Stimulated activated CD8-positive, alpha-beta memory T cell treated with anti-CD3 and anti-CD28 coated beads, Interleukin-12 subunit alpha, Interleukin-12 subunit beta, amount 100 ng/mL, for 4 hours (primary cell): ENCODE measurements around the gene PXMP2.

Source experiments
- DNase-seq: peaks from one replicate; pipeline ENCODE4 v3.0.0-alpha.2; 2020; ENCODE audit warnings: low read depth

Gene PXMP2

DNA sequence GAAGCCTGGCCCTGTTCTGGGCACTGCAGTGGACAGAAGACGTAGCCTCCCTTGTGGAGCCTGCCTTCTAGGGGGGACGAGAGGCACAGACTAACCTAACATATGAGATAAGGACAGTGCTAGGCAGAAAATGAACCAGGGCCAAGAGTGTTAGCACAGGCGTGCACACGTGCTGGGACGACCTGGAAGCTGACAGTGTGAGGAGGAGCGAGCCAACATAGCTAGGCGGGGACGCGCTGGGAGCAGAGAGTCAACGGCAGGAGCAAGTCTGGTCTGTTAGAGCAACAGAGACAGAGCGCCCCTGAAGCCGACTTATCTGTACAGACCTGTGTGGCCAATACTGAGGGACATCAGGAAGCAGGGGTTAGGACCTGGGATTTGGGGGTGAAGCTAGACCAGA is 8.0 kb downstream of the PXMP2 start:
- DNase-seq: no peak

DNA sequence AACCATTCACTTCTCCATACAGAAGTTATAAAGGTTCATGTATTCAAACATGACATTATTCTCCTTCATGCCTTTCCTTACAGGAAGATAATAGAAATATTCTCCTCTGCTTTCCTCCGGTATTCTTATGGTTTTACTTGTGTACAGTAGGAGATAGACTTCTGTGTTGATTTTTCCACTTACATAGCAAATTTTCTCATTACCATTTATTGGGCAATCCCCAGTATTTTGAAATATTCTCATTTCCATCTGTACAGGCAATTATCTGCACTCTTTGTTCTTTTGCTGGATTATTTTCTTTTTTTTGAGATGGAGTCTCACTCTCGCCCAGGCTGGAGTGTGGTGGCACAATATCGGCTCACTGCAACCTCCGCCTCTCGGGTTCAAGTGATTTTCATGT is 11.0 kb downstream of the PXMP2 start:
- DNase-seq: no peak

DNA sequence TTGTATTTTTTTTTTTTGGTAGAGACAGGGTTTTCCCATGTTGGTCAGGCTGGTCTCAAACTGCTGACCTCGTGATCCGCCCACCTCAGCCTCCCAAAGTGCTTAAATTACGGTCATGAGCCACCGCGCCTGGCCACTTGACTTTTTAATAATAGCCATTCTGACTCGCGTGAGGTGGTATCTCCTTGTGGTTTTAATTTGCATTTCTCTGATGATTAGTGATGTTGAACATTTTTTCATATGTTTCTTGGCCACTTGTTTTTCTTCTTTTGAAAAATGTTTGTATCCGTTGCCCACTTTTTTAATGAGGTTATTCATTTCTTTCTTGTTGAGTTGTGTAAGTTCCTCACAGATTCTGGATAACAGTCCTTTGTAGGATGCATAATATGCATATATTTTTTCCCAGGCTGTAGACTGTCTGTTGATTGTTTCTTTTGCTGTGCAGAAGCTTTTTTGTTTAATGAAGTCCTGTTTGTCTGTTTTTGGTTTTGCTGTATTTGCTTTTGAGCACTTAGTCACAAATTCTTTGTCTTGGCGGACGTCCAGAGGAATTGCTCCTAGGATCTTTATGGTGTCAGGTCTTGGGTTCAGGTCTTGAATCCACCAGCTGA is 12.9 kb downstream of the PXMP2 start:
- no peak for DNase-seq

DNA sequence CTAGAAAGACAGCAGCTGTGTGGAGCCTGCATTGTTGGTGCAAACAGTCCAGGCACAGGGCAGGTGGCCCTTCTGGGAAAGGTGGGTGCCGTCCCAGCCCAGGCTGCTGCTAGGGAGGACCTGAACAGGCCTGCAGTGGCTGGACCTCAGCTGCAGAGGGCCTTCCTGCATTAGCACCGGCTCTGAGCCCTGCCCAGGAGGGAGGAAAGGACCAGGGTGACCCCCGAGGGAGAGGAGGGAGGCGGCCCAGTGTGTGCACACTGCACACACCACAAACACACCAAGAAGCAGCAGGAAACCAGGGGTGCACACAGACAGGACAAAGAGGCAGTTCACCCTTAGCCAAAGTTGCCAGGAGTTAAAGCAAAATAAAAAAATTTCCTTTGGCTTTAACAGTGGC is 15.3 kb downstream of the PXMP2 start:
- DNase-seq: no peak

DNA sequence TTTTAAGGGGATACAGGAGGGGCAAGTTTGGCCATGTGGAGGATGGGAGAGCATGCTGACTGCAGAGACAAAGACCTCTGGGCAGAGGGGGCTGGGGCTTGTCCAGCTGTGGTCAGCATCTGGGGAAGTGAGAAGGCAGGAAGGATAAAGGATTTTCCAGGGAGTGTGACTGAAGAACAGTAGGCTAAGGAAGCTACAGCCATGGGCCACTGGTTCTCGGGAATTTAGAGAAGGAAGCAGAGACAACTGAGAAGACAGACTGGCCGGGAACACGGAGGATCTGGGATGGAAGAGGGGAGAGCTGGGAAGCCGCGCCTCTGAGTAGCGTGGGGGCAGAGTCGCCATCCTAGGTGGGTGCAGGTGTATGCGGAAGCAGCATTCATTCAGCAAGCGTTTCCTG is 16.3 kb downstream of the PXMP2 start:
- no peak for DNase-seq

DNA sequence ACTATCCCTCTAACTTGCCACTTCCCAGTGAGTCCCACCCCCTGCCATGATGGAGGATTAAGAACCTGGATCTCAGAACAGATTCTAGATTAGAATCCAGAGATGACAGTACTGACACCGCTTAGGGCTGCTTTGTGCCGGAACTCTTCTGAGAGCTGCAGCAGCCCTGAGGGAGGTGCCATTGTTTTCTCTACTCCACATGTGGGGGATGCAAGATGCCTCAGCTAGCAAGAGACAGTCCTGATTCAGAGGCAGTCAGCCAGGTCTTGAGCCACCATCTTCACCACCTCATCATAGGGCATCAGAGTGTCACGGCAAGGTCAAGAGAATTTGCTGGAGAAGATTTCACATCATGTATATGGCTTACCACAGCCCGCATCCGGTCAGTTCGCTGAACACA is 19.9 kb downstream of the PXMP2 start:
- DNase-seq: no peak

DNA sequence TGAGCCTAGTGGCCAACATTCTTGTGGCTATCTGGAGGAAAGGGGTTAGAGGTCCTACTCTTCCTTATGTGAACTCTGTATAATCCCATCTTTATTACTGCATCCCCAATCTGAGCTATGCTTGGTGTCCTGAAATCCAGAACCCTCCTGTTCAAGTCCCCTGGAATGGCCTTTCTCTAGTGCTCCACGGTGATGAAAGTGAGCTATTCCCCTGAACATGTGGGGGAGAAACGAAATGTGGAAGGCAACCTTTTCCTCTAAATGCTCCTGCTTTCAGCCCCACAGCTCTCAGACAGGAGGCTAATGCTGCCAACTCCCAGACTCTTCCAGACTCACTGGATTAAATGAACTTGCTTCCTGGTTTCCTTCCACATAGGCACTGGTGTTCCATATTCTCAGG is 20.8 kb downstream of the PXMP2 start:
- no peak for DNase-seq

DNA sequence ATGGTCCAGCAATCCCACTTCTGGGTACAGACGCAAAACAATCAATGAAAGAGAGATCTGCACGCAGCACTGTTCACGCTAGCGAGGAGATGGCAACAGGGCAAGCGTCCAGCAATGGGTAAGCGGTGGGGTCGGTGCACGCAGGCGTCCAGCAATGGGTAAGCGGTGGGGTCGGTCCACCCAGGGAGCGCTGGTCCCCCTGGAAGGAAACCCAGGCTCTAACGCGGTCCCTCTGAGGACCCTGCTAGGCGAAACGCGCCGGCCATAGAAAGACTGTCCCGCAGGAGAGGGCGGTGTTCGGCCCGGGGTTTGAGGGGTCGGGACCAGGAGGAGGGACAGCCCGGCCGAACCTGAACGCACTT is 22.6 kb downstream of the PXMP2 start:
- no peak for DNase-seq

DNA sequence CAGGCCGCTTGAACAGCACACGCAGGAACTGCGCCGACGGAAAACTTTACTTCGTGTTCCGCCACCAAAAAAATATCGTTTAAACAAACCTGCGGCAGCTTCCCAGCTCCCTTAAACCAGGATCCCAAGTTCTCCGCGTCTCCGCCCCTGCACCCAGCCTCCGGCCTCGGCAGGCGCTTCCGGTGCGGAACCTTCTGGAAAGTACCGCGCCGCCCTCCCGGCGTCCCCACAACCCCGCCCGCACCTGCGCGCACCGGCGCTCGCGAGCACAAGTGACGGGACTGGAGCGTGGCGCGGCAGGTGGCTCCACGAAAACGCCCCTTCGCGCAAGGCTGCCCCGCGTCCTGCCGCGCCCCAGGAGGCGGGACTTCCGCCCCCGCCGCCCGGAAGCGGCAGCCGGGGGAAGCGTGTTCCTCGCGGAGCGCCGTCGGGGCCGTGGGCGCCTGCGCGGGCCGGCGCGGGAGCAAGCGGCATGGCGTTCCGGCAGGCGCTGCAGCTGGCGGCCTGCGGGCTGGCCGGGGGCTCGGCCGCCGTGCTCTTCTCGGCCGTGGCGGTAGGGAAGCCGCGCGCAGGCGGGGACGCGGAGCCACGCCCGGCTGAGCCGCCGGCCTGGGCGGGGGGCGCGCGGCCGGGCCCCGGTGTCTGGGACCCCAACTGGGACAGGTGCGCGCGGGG is 23.2 kb downstream of the PXMP2 start, which contains the start of gene PGAM5:
TSS of gene PGAM5 (plus strand) at position 438 of the 675 bp plus-strand sequence. CDS start at position 473, 35 bp downstream.
- DNase-seq: peak; percentile 86

DNA sequence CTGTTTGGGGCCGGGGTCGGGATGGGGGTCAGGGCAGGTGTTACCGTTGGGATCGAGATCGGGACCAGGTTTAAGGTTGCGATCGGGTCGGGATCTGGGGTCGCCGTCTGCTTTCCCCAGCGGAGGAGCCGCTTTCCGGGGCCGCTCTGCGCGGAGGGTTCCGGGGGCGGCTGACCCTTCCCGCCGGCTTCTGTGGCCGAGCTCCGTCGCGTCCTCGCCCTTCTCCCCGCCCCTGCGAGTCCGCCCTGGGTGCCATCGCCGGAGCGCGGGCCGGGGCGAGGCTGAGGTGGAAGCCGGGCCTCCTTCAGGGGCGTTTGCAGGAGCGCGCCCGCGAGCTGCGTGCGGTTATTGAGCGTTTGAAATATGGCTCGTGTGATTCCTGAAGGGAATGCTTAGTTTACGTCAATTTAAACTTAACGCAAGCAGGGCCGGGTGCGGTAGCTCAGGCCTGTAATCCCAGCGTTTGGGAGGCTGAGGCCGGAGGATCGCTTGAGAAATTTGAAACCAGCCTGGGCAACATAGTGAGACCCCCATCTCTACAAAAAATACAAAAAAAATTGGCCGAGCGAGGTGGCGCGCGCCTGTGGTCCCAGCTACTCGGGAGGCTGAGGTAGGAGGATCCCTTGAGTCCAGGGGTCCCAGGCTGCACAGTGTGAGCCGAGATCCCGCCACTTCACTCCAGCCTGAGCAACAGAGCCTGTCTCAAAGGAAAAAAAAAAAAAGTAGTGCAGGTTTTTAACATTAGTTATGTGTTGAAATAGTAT is 23.9 kb downstream of the PXMP2 start:
- DNase-seq: peak; percentile 15

DNA sequence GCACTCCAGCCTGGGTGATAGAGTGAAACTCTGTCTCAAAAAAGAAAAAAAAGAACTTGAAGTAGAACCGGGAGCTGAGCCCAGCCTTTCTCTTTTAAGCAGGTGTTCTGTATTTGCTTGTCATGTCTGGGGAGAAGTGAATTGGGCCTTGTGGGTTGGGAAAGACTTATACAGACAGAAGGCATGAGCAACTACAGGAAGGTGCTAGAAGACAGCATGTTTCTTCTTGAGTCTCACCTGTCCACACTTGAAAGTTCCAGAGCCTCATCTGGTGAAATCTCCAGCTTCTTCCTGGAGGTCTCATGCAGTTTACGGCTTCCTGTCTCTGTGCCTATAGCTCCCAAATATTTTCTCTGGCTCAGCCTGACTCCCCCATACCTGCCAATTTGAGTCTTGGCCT is 25.7 kb downstream of the PXMP2 start:
- no peak for DNase-seq

DNA sequence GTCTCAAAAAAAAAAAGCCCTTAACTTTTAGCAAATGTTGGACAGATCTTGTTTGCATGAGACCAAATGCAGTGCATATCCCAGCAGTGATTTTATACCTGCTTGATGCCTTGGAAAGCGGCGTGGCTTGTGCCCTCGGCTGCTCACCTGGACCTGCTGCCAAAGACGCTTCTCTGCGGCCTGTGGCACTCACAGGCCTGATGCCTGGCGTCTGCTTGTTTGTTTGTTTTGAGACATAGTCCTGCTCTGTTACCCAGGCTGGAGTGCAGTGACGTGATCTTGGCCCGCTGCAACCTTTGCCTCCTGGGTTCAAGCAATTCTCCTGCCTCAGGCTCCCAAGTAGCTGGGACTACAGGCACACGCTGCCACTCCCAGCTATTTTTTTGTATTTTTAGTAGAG is 28.5 kb downstream of the PXMP2 start:
- no peak for DNase-seq

DNA sequence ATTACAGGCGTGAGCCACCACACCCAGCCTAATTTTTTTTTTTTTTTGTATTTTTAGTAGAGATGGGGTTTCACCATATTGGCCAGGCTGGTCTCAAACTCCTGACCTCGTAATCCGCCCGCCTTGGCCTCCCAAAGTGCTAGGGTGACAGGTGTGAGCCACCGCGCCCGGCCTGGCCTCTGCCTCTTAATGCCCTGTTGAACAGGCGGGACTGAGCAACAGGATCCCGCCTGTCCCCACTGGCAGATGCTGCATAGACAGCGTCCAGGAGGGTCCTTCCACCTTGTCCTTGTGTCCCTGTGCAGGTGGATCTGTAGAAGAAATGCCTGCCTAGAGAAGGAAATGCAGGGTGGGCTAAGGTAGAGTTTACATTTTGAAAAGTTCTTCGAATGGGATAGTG is 29.0 kb downstream of the PXMP2 start:
- no peak for DNase-seq

DNA sequence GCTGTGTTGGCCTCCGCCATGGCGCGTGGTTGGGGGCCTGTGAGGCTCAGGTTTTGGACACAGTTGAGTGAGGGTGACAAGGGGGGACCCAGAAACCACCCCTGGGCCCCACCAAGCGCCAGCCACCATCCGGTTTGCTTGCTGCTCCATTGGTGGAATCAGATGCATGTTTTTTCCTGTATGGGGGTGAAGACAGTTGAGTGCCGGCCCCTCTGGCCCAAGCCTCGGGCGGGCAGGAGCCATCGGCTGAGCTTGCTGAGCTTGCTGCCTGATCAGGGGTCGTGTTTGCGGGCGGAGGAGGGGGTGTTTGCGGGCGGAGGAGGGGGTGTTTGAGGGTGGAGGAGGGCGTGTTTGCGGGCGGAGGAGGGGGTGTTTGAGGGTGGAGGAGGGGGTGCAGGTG is 29.6 kb downstream of the PXMP2 start:
- no peak for DNase-seq

DNA sequence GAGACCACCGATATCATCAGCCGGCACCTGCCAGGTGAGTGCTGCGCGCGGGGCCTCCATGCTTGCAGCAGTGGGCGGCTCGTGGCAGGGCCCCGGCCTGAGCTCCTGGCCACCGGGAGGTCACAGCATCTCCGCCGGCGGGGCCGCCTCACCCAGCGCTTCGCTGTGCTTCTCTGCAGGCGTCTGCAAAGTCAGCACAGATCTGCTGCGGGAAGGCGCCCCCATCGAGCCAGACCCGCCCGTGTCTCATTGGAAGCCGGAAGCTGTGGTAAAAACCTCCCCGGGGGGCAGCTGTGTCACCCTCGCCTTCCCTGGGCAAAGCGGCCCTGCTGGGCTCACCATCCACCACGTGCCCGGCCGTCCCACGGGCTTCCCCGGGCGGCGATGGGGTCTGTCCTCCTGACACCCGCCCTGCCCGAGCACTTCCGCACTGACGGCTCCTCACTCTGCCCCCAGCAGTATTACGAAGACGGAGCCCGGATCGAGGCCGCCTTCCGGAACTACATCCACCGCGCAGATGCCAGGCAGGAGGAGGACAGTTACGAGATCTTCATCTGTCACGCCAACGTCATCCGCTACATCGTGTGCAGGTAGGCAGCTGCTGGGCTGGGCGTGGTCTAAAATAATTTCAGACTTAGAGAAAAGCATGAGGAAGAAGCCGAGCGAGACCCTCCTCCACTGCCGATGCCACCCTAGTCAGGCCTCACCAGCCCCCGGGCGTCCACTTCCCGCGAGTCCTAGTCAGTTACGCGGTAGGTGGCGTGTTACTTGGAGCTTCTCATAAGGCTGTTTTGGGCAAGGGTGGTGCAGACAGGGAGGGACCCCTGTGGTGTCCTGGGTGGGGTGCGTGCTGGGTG is 30.4 kb downstream of the PXMP2 start:
- no peak for DNase-seq

DNA sequence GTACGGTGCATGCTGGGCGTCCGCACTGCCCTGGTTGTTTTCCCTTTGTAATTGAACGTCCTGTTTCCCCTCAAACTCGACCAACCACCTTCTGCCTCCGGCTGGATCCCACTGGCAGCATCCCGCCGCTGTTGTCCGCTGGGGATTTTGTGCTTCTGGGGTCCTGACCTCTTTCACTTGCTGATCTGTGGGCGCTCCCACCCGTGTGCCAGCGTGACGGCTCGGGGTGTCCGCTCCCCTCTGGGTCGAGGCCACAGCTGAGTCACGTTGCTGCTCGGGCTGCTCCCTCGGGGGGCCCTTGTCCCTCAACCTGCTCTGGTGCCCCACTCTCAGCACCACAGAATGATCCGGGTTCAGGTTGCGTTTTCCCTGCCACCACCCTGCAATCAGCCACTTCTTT is 31.3 kb downstream of the PXMP2 start:
- DNase-seq: no peak

DNA sequence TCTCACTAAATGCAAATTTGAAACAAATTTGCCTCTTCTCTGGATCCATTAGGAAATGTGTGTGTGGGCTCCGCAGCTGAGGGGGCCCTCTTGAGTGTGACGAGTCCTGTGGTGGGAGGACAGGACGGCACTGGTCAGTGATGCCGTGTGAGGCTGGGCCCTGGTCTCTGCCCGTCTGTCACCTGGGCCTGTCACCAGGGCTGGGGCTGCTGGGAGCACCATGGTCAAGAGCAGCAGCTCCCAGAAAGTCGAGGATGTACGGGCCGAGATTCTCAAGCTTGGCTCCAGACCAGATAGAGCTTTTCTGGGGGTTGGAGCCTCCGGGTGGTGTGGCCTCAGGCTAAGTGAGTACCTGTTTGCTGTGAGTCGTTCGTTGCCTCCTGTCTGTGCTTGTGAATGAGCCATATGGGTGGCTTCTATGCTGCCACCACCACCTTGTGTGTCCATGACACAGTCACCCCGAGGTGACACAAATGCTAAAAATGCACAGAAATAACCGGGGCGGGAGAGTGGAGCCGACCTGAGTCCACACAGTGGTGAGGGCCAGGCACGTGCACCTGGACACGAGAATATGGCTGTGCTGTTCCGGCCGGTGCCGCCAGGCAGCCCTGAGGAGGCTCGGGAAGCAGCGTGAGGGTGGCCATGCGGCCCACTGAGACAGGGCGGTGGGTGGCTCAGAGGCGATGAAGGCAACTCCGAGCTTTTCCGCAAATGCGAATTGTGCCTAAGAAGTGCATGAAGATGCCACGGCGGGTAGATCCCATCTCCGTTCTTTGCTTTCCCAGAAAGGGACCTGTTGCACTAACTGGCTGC is 32.0 kb downstream of the PXMP2 start:
- no peak for DNase-seq

DNA sequence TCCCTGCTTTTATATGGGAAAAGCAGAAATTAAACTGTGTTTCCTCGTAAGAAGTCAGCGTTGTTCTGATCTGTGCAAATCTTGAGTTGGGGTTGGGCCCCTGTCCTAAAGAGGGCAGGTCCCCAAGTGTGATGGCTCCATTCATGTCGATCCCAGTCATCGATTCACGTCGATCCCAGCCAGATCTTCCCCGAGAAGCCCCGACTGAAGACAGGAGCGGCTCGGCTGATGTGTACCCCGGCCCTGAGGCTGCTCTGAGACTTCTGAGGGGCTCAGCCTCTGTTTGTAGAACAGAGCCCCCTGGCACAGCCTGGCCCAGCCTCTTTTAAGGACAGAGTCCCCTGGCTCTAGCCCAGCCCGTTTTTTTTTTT is 32.6 kb downstream of the PXMP2 start:
- DNase-seq: no peak

DNA sequence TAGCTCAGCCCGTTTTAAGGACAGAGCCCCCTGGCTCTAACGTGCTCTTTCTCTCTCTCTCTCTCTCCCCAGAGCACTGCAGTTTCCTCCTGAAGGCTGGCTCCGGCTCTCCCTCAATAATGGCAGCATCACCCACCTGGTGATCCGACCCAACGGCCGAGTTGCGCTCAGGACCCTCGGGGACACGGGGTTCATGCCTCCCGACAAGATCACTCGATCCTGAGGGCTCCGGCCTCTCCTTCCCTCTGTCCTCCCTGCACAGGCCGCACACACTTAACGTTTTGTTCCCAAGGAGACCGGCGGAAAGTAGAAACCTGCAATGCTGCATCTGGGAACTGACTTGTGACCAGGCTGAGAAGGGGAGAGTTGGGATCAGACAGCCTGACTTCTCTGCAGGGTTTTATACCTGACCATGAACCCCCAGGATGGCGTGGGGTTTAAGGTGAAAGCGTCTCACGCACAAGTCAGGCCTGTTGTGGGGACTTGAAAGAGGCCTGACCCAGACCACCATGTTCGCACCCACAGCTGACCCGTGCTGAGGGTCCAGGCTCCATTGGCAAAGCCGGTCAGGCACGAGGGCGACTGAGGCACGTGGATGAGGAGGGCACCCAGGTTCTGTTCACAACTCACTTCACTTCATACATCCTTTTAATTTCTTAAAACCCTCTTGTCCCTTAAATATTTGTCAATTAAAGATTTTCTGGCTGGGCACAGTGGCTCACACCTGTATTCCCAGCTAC is 33.4 kb downstream of the PXMP2 start:
- no peak for DNase-seq

DNA sequence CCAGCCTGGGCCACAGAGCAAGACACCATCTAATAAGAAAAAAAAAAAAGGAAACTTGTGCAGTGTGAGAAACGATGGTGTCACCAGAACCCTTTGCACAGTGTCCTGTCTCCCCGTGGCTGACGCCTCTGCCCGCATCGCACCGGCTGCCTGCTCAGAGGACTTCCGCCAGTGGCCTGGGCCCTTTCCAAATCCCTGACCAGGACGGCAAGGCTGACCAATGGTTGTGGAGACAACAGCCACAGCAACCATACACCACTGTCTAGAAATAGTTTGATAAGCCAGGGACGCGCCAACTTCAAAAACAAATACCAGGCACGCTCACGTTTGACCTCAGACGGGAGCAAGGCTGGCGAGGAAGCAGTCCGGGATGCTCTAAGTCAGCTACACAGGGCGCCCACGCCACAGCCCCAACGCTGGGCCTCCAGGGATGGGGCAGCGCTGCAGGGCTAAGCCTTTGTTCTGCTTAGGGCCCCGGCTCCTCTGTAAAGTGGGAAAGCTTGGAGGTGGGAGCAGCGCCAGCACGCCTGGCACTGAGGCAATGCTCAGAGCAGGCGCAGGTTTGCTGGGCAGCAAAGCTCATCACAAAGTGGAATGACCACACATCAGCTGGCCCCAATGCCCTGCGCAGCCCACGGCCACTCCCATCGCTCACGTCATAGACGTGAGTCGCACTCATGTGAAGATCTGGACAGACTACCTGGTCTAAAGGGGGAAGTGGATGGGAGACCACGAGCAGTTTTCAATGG is 35.8 kb downstream of the PXMP2 start:
- DNase-seq: no peak
